WERI-Rb-1 (cell line): ENCODE data around the gene BCKDHB.
A peak's percentile ranks its signal among the peaks of the same experiment; 100 is the strongest.
"Not testable (repeated sequence)": the region's sequence is repeated elsewhere in the genome, so short reads cannot be mapped to it uniquely, and the experiment has no call there.

ENCODE experiments used
- DNase-seq: peaks from one replicate; pipeline ENCODE4 v3.0.0-alpha.2; 2020
- H3K27ac ChIP-seq: fragments of 250-450 bp; sonication (Bioruptor Pico); 2 replicates; pipeline ENCODE4 v1.5.1; 2020; ENCODE audit warnings: mild to moderate bottlenecking, moderate library complexity
- H3K27me3 ChIP-seq: fragments of 250-450 bp; sonication (Bioruptor Pico); 2 replicates; pipeline ENCODE4 v1.5.1; 2021; ENCODE audit warnings: mild to moderate bottlenecking, low read depth, moderate library complexity; ENCODE audit not compliant: insufficient read depth, severe bottlenecking
- H3K36me3 ChIP-seq: fragments of 250-450 bp; sonication (Bioruptor Pico); 2 replicates; pipeline ENCODE4 v1.5.1; 2020; ENCODE audit warnings: mild to moderate bottlenecking, moderate library complexity
- H3K4me3 ChIP-seq: 2 replicates; pipeline ENCODE4 v1.5.1; 2011; ENCODE audit warnings: low read depth, mild to moderate bottlenecking, control low read depth, low read length
- H3K9me3 ChIP-seq: fragments of 250-450 bp; sonication (Bioruptor Pico); 2 replicates; pipeline ENCODE4 v1.5.1; 2021; ENCODE audit warnings: mild to moderate bottlenecking, moderate library complexity; ENCODE audit not compliant: severe bottlenecking
- CTCF ChIP-seq: IDR thresholded peaks from 2 replicates; pipeline ENCODE4 v1.5.1; 2011; ENCODE audit warnings: low read depth, mild to moderate bottlenecking, control low read depth, inconsistent platforms, low read length

BCKDHB gene

GRCh38 chr6:80106418-80107235 lies at the start of gene BCKDHB:
TSS of gene BCKDHB (plus strand) at chr6:80106671. CDS start at chr6:80106694, 23 bp downstream.
- H3K27me3 ChIP-seq = no peaks in the 10 kb centered on the region
- peak; percentile 99 for DNase-seq
- no peaks in the 10 kb centered on the region for H3K36me3 ChIP-seq
- H3K4me3 ChIP-seq = peak within 1 kb of the TSS; percentile 83
- H3K27ac ChIP-seq = peak within 1 kb of the TSS; percentile 76
- no peaks in the 10 kb centered on the region for H3K9me3 ChIP-seq
- no peak; the same call in 1 of the 2 replicates for TF ChIP-seq CTCF

- no peaks in the 10 kb centered on the region for H3K27me3 ChIP-seq
- TF ChIP-seq CTCF = no peak
- H3K36me3 ChIP-seq = no peaks in the 10 kb centered on the region
- no peak for DNase-seq
- H3K4me3 ChIP-seq = no peak overlapping the region
- H3K9me3 ChIP-seq = no peaks in the 10 kb centered on the region
- H3K27ac ChIP-seq = no peak overlapping the region
Measured at GRCh38 chr6:80060774-80061173, 45.7 kb upstream of the BCKDHB start.

- H3K4me3 ChIP-seq, H3K27me3 ChIP-seq, DNase-seq, H3K36me3 ChIP-seq, H3K27ac ChIP-seq, H3K9me3 ChIP-seq: not testable (repeated sequence)
Measured at GRCh38 chr6:80068146-80068545, 38.3 kb upstream of the BCKDHB start.

- not testable (repeated sequence) for H3K36me3 ChIP-seq, H3K9me3 ChIP-seq, H3K4me3 ChIP-seq, H3K27me3 ChIP-seq, DNase-seq, H3K27ac ChIP-seq
Measured at GRCh38 chr6:80070431-80070830, 36.0 kb upstream of the BCKDHB start.

GRCh38 chr6:80077067-80077466 lies 29.4 kb upstream of the BCKDHB start:
- Histone ChIP-seq H3K27me3 (no peaks in the 10 kb centered on the region), H3K4me3 (no peak overlapping the region), H3K27ac (no peak overlapping the region), H3K36me3 (no peaks in the 10 kb centered on the region), H3K9me3 (no peaks in the 10 kb centered on the region)
- no peak for DNase-seq
- TF ChIP-seq CTCF = no peak

- DNase-seq = no peak
- Histone ChIP-seq H3K4me3 (no peak overlapping the region), H3K27ac (no peak overlapping the region), H3K27me3 (no peaks in the 10 kb centered on the region), H3K36me3 (no peaks in the 10 kb centered on the region), H3K9me3 (no peaks in the 10 kb centered on the region)
- no peak for TF ChIP-seq CTCF
Measured at GRCh38 chr6:80088637-80089036, 17.8 kb upstream of the BCKDHB start.

- no peaks in the 10 kb centered on the region for H3K27me3 ChIP-seq
- TF ChIP-seq CTCF = no peak
- DNase-seq = no peak
- H3K4me3 ChIP-seq = no peak overlapping the region
- no peaks in the 10 kb centered on the region for H3K36me3 ChIP-seq
- H3K9me3 ChIP-seq = no peaks in the 10 kb centered on the region
- no peak overlapping the region for H3K27ac ChIP-seq
Measured at GRCh38 chr6:80091506-80091905, 15.0 kb upstream of the BCKDHB start.
